Heart left ventricle (tissue), 16 donors: ENCODE measurements around the gene ANKEF1. TPM values are rescaled to one million over a fixed set of nuclear protein-coding genes. Genes with fewer than 3 reads are reported as not detected.

Source experiments
- ATAC-seq, 4 donors: fragments of 200-7000 bp; cut with Tn5 transposase; one replicate each; pipeline ENCODE4 v1.9.1; 2020 to 2022; ENCODE audit warnings: moderate library complexity in 4 of 4, mild to moderate bottlenecking in 3 of 4, moderate number of reproducible peaks in 1 of 4
- DNase-seq, 5 donors: peaks; one replicate each; pipeline ENCODE4 v3.0.0-alpha.2; 2020
- H3K27ac ChIP-seq, 12 donors: fragments of 200-600 bp; sonication (generic) in 4 of 12; one replicate each; pipeline versions ENCODE4 v1.5.0 to v1.8.0; 2016 to 2022; ENCODE audit warnings: mild to moderate bottlenecking in 2 of 12
- H3K27me3 ChIP-seq, 9 donors: fragments of 200-600 bp; sonication (generic) in 2 of 9; one replicate each; pipeline versions ENCODE4 v1.5.1 to v1.8.0; 2016 to 2022; ENCODE audit warnings: mild to moderate bottlenecking in 3 of 9
- H3K36me3 ChIP-seq, 9 donors: fragments of 200-600 bp; sonication (generic) in 2 of 9; one replicate each; pipeline versions ENCODE4 v1.5.0 to v1.8.0; 2018 to 2022; ENCODE audit warnings: mild to moderate bottlenecking in 2 of 9
- H3K4me1 ChIP-seq, 12 donors: fragments of 200-600 bp; sonication (generic) in 4 of 12; one replicate each; pipeline versions ENCODE4 v1.5.0 to v1.8.0; 2016 to 2022; ENCODE audit warnings: mild to moderate bottlenecking in 3 of 12
- H3K4me3 ChIP-seq, 12 donors: fragments of 200-600 bp; sonication (generic) in 4 of 12; one replicate each; pipeline versions ENCODE4 v1.5.0 to v1.8.0; 2017 to 2022; ENCODE audit warnings: mild to moderate bottlenecking in 9 of 12, moderate library complexity in 4 of 12
- H3K9me3 ChIP-seq, 12 donors: fragments of 200-600 bp; sonication (generic) in 4 of 12; one replicate each; pipeline versions ENCODE4 v1.5.0 to v1.8.0; 2016 to 2022; ENCODE audit warnings: mild to moderate bottlenecking in 1 of 12
- POLR2A ChIP-seq, 2 donors: fragments of 450-650 bp; IDR thresholded peaks; one replicate each; pipeline ENCODE4 v1.6.1; 2017; ENCODE audit warnings: antibody characterized with exemption in 2 of 2, mild to moderate bottlenecking in 2 of 2, moderate library complexity in 2 of 2
- WGBS, 4 donors: extraction: QIAGEN DNeasy Blood & Tissue Kit in 2 of 4; methylation state at CpG; one replicate each; pipeline versions ENCODE4 v1.1.5 to v1.1.7; 2013 to 2018; 5-methylcytosine and 5-hydroxymethylcytosine counted together
- intact Hi-C, 10 donors: fragments of 100-400 bp; cut with DNase I; formaldehyde crosslinking; loops; one replicate each; pipeline versions ENCODE4 v1.11.1 to v1.14.2; 2022
- polyA plus RNA-seq, 2 donors: library from polyadenylated mRNA; stranded (reverse); fragments of 200-250 nt; gene quantifications; one replicate each; pipeline ENCODE4 v1.2.3, GENCODE V29; 2013
- total RNA-seq, 9 donors: library from RNA; depleted of rRNA in 2 of 9; stranded (reverse); fragments of >200 nt in 2 of 9; fragmentation: NEBNext Ultra II Directional in 3 of 9; extraction: Animal tissue kit (Norgen Biotek cat#: 25700) in 3 of 9; gene quantifications; one replicate each; pipeline versions ENCODE4 v1.1.0 to v1.2.4, GENCODE V29; 2016 to 2023
- TF ChIP-seq, protein P1 (sequence below), 12 donors: fragments of 200-600 bp; sonication (generic) in 4 of 12; IDR thresholded peaks; one replicate each; pipeline versions ENCODE4 v1.5.0 to v1.8.0; 2018 to 2022; ENCODE audit warnings: antibody characterized with exemption in 12 of 12, mild to moderate bottlenecking in 5 of 12
- donor health status: ischemic (EF 13 %, LVEDD 7.1; RV severe dilation, severe dysfunction).
- donor health status: healthy with polysubstance abuse.
- donor health status: DM: no; HTN: yes; CAD: no.
- donor health status: DM: no; HTN: no; CAD: no.
- donor health status: ischemic (EF 25% LVEDD 6.9; RV normal size, moderate dysfunction).
- donor health status: ischemic (EF 25% LVEDD 5.7; RV mildly dilated, moderate dysfunction).
- donor health status: healthy.
- donor health status: DM: yes; HTN: yes; CAD: no.
- donor health status: ischemic (EF 35%, LVEDD 5.7; RV mildly dilated, moderate dysfunction).
- donor health status: nonischemic (EF 11% LVEDD 7.7; RV severe dilation, severe dysfunction).
- donor health status: DM: yes; HTN: yes; CAD: no.
- donor health status: PGD.
- donor health status: ischemic (EF 29% LVEDD 5.4; RV normal size, mild dysfunction).
- donor health status: nonischemic (EF 23%, LVEDD 6.1; RV moderate dilation, normal function).

The ANKEF1 gene
- total and polyA plus RNA-seq, 11 donors, result 0.27 to 3.1 (median 1.4) TPM

DNA sequence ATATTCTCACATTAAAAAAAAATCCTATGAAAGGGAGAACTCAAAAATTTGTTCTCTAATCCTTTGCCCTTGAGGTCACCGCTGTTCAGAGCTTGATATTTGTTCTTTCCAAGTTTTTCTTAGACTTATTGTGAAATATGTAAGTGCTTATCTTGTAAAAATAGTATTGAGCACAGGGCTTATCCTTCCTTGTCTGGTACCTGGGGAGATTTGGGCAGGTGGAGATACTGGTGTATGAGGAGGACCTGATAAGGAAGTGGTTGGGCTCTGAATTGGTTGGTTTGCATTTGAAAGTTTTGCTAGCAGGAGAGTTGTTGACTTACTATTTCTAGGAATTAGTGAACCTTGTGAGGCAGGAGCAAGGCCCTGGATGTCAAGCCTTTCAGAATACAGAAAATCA is 28.9 kb upstream of the ANKEF1 start:
- no peaks in the 10 kb centered on the region for H3K9me3 ChIP-seq
- no peak for TF ChIP-seq POLR2A (IDR thresholded peaks at IDR 0.05)
- TF ChIP-seq, protein P1, sequence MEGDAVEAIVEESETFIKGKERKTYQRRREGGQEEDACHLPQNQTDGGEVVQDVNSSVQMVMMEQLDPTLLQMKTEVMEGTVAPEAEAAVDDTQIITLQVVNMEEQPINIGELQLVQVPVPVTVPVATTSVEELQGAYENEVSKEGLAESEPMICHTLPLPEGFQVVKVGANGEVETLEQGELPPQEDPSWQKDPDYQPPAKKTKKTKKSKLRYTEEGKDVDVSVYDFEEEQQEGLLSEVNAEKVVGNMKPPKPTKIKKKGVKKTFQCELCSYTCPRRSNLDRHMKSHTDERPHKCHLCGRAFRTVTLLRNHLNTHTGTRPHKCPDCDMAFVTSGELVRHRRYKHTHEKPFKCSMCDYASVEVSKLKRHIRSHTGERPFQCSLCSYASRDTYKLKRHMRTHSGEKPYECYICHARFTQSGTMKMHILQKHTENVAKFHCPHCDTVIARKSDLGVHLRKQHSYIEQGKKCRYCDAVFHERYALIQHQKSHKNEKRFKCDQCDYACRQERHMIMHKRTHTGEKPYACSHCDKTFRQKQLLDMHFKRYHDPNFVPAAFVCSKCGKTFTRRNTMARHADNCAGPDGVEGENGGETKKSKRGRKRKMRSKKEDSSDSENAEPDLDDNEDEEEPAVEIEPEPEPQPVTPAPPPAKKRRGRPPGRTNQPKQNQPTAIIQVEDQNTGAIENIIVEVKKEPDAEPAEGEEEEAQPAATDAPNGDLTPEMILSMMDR (IDR thresholded peaks at IDR 0.05), result no peak
- no peaks in the 10 kb centered on the region for H3K4me1 ChIP-seq
- intact Hi-C loops, result no loop called here
- 81 to 96% (median 87%) methylated on average over 1 of the region's 1 CpG for WGBS, 4 donors
- H3K36me3 ChIP-seq, result no peaks in the 10 kb centered on the region
- no peak for DNase-seq
- ATAC-seq, result no peak
- H3K27me3 ChIP-seq, result no peaks in the 10 kb centered on the region
- no peak overlapping the region for H3K4me3 ChIP-seq
- H3K27ac ChIP-seq, result no peak overlapping the region

DNA sequence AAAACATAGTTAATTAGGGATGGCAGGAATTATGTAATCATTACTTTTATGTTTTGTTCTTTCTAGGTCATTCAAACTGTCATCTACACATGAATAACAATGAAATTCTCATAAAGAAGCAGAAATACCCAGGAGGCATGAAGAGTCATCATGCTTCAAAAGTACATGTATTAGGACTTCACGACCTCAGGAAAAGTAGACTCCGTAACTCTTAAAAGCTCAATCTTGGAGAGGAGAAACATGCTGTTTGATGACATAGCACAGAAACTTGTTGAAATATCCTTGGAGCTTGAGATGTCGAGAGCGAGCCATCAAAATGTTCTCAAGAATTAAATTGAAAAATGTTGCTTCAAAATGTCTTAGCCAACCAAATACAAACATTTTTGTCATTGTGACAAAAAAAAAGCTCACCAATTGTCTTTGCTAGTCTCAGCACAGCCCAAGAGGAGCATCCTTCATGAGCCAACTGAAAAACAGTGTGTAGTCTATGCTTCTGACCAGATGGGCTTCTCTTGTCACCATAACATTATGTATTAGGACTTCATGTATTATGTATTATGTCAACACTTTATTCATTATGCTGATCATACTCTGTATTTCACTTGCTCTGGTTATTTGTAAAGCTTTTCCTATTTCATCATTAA is 28.2 kb upstream of the ANKEF1 start:
- Histone ChIP-seq H3K9me3 (no peaks in the 10 kb centered on the region), H3K4me3 (no peak overlapping the region), H3K36me3 (no peaks in the 10 kb centered on the region), H3K4me1 (no peaks in the 10 kb centered on the region), H3K27ac (no peak overlapping the region), H3K27me3 (no peaks in the 10 kb centered on the region)
- no peak for ATAC-seq
- intact Hi-C loops, result no loop called here
- TF ChIP-seq POLR2A (IDR thresholded peaks at IDR 0.05), result no peak
- TF ChIP-seq, protein P1 (IDR thresholded peaks at IDR 0.05), result no peak
- WGBS, 4 donors, result 60 to 72% (median 66%) methylated on average over 4 of the region's 4 CpGs
- DNase-seq, result no peak

DNA sequence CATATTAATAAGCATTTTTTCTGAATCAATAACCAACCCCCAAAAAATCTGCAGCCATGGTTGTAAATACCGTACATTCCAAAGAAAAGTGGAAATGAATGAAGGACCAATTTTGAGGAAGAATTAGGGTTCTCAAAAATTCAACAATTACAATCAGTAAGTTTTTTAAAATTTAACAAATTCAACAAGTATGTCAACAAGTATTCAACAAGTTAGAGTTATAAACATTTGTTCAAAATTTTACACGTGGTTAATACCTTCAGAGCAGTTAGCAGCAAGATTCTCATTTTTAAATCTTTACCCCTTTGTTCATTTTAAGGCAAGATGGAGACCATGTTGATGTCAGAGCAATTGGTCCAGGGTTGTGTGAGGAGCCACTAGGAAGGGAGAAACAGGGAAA is 27.6 kb upstream of the ANKEF1 start:
- DNase-seq (no peak), ATAC-seq (no peak)
- no peaks in the 10 kb centered on the region for H3K4me1 ChIP-seq
- H3K4me3 ChIP-seq, result no peak overlapping the region
- intact Hi-C loops, result no loop called here
- TF ChIP-seq, protein P1 (IDR thresholded peaks at IDR 0.05), result no peak
- no peak for TF ChIP-seq POLR2A (IDR thresholded peaks at IDR 0.05)
- 49 to 68% (median 60%) methylated on average over 2 of the region's 2 CpGs for WGBS, 4 donors
- no peak overlapping the region for H3K27ac ChIP-seq
- no peaks in the 10 kb centered on the region for H3K9me3 ChIP-seq
- no peaks in the 10 kb centered on the region for H3K36me3 ChIP-seq
- H3K27me3 ChIP-seq, result no peaks in the 10 kb centered on the region

DNA sequence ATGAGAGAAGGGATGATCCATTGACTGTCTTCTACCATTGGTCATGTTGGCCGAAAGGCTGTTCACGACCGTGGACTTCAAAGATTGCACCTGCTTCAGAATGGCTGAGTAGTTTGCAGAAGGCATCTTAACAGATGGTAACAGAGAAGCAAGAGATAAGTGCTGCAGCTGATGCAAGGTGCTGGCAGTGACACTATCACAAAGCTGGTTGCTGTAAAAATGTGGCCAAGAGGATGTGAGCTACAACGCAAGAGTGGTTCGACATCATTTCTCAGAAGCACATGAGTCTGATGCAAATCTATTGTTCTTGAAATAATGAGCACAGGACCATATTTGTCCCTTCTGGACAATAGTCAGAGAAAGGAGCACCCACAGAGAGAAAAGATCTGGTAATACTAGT is 27.0 kb upstream of the ANKEF1 start:
- no peak for TF ChIP-seq POLR2A (IDR thresholded peaks at IDR 0.05)
- TF ChIP-seq, protein P1 (IDR thresholded peaks at IDR 0.05), result no peak
- Histone ChIP-seq H3K4me3 (no peak overlapping the region), H3K36me3 (no peaks in the 10 kb centered on the region), H3K27ac (no peak overlapping the region), H3K4me1 (no peaks in the 10 kb centered on the region), H3K27me3 (no peaks in the 10 kb centered on the region), H3K9me3 (no peaks in the 10 kb centered on the region)
- 78 to 83% (median 82%) methylated on average over 5 of the region's 5 CpGs for whole genome bisulfite sequencing, 4 donors
- DNase-seq (no peak), ATAC-seq (no peak)
- intact Hi-C loops, result no loop called here
